T-helper 1 cell treated with Interleukin-12 subunit alpha and Interleukin-12 subunit beta and Interleukin-4 antibody, amounts not matched to agents 30 ng/mL and 1 ng/mL, for 36 hours (primary cell): ENCODE data around the gene MRPL24. TPM values are rescaled to one million over a fixed set of nuclear protein-coding genes. Genes with fewer than 3 reads are reported as not detected.
"Not testable (repeated sequence)": the region's sequence is repeated elsewhere in the genome, so short reads cannot be mapped to it uniquely, and the experiment has no call there.

Experiments used
- intact Hi-C: fragments of 100-400 bp; cut with micrococcal nuclease; formaldehyde crosslinking; loops from one replicate; pipeline ENCODE4 v1.15.1; 2024
- total RNA-seq: library from RNA; stranded (reverse); gene quantifications from 2 replicates; pipeline ENCODE4 v1.2.3, GENCODE V29; 2022

MRPL24 gene
- total RNA-seq, result 61.0 and 67.4 TPM in 2 replicates

DNA sequence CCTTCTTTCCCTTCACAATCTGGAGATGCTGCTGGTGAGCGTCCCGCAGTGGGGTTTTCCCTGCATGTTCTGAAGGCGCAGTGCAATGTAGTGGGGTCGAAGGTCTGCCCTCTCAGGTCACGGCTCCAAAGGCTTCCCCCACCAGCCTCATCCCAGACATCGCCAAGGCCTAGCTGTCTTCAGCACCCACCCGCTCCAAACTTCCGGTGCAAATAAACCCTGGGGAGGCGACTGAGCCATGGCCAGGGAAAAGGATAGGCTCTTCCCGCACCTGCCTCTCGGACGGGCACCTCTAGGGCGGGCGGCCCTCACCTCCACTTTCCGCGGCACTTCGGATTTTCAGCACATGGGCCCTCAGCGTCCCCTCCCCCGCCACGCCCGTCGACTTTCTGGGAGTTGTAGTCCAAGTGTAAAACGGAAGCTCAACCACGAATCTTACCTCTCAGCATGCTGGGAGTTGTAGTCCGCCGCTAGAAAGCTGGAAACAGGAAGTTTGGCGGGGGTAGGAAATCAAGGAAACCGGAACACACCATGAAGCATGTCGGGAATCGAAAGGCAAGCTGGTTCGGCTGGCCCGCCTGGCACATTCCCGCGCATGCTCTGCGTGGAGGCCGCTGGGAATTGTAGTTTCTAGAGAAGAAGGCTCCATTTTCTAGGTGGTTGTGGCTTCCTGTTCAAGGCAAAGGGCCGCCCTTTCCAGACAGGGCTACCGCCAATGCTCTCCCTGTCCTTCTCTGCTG is at the start of gene MRPL24:
Gene MRPL24 (minus strand): TSS at position 348 of the 740 bp plus-strand sequence. CDS start 2,384 bp downstream, outside the sequence.
- intact Hi-C loops, result loop anchor here (1.0 to 10.0 kb wide), 10 partner anchors 10 to 884 kb away; partner anchors contain the start of genes CCT3, GON4L, HDGF and ISG20L2

DNA sequence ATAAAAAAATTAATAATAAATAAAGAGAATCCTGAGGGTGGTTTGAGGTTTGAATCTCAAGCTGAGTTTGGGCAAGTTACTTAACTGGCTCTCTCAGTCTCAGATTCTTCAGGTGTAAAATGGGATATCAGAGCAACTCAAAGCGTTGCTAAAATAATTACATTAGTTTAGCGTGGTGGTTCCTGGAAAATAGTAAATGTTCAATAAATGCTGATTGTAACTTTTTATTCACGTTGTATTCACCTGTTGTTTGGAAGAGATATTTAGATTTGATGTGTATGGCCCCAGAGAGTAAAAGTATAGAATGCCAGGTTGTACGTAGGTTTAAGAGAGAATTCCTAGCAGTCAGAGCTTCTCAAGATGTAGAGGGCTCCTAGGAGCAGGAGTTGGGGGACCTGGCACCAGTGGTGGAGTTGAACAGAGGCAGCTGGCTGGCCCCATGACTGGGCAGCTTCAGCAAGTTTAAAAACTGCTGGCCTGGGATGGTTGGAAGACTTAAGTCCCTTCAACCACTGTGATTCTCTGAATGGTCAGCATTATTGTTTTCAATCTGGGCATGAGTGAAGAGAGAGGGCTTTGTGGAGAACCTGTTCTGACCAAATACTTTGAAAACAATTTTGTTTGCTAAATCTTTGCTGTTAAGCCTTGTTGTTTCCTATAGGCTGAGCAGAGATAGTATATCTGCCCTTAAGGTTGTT is 48.9 kb upstream of the MRPL24 start:
- intact Hi-C loops, result no loop called here

DNA sequence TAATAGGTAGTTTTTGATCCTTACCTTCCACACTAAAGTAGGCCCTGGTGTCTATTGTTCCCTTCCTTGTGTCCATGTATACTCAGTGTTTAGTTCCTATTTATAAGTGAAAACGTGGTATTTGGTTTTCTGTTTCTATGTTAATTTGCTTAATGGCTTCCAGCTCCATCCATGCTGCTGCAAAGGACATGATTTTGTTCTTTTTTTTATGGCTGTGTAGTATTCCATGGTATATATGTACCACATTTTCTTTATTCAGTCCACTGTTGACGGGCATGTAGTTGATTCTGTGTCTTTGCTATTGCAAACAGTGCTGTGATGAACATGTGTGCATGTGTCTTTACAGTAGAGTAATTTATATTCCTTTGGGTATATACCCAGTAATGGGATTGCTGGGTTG is 47.2 kb upstream of the MRPL24 start:
- intact Hi-C loops, result no loop called here

DNA sequence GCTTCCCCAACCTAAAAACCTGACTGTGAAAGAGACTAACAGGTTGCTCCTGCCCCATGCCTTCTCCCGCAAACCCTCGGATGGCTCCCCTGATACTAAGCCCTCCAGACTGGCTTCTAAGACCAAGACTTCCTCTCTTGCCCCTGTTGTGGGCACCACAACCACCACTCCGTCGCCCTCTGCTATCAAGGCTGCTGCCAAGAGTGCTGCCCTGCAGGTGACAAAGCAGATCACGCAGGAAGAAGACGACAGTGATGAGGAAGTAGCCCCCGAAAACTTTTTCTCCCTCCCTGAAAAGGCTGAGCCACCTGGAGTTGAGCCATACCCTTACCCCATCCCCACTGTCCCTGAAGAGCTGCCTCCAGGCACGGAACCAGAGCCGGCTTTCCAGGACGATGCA is 45.8 kb upstream of the MRPL24 start:
- intact Hi-C loops, result no loop called here

DNA sequence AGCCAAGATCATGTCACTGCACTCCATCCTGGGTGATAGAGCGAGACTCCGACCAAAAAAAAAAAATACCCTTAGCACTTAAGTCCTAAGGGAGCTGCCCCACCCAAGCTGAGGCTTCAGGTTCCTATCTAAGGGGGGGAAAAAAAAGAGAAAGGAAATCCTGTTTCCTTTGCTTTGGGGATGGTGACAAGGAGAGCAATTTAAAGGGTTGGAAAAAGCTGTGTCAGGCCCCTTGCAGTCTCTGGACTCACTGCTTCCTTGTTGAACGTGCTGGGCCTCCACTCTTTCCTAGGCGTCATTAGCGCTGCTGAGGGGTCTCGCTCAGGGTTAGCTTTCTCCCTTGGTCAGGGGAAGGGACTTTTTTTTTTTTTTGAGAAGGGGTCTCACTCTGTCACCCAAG is 44.6 kb upstream of the MRPL24 start:
- intact Hi-C loops, result no loop called here

DNA sequence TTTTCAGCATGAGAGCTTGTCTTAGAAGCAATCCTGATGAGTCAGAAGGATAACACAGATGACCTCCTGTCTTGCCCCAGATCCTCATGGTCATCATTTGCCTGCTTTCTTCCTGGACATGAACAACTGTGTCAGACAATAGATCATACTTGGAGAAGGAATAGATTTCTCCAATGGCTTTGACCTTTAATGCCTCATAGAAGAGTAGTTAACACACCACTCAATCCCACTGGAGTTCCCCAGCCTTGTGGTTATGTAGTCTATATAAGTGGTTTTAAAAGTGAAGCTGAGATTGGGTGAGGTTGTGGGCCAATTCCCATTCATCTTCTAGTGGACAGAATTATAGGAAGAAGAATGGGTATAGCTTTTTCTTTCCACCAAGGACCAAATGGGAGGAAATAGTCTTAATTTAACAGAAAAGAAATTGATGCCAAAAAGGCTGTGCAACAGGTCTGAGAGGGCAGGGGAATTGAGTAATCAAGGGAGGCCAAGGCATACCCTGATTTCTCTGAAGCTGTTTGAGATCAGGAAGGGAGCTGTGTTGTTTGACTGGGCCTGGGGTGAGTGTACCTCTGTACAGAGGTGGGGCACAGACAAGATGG is 40.8 kb upstream of the MRPL24 start:
- intact Hi-C loops, result no loop called here

DNA sequence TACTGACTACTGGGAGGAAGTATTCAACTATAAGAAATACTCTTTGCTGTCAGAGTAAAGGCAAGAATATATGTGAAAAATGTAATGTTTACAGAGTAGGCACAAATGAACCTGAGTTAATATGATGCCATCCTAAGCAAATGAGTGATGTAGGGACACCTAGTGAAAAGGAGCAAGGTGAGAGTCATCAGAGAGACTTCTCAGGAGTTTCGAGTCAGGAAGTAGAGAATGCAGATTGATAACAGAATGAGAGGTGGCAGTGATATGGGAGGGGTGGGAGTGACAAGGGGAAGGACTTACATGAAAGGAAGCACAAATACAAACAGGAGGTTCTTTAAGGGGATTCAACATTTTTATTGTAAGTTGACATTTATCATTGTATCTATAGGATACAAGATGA is 36.7 kb upstream of the MRPL24 start:
- intact Hi-C loops, result no loop called here

DNA sequence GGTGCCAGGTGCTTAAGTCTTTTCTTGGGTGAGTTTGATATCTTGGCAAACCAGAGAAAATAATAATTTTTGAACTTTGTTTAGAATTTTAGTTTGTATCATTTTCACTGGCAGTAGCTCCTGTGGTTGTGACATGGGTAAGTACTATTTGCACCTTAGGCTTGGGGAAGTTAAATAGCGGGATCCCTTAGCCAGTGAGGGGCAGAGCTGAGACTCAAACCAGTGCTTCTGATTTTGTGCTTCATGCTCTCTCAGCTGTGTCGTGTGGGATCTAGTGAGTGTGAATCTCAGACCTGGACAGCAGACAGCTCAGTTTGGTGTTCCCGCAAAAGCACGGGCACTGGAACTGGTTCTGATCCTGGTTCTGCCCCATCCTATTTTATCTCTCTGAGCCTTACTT is 36.1 kb upstream of the MRPL24 start:
- intact Hi-C loops, result no loop called here

DNA sequence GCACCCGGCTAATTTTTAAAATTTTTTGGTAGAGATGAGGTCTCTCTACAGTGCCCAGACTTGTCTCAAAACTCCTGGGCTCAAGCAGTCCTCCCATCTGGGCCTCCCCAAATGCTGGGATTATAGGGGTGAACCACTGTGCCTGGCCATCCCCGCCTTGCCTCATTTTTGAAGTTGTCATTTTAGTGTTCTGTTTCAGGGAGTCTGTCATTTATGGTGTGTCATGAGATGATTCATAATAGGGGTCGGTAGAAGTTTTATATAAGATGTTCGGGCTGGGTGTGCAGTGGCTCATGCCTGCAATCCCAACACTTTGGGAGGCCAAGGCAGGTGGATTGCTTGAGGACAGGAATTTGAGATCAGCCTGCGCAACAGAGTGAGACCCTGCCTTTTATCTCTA is 34.9 kb upstream of the MRPL24 start:
- intact Hi-C loops, result no loop called here

DNA sequence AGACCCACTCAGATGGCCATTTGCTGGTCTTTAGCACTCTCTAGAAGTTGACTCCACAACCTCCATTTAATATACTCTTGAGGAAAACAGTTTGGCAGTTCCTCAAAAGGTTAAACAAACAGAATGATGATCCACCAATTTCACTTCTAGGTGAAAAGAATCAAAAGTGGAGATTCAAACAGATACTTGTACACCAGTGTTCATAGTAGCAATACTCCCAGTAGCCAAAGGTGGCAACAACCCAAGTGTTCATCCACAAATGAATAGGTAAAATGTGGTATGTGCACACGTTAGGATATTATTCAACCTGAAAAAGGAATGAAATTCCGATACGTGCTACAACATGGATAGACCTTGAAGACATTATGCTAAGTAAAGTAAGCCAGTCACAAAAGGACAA is 32.7 kb upstream of the MRPL24 start:
- intact Hi-C loops, result no loop called here

DNA sequence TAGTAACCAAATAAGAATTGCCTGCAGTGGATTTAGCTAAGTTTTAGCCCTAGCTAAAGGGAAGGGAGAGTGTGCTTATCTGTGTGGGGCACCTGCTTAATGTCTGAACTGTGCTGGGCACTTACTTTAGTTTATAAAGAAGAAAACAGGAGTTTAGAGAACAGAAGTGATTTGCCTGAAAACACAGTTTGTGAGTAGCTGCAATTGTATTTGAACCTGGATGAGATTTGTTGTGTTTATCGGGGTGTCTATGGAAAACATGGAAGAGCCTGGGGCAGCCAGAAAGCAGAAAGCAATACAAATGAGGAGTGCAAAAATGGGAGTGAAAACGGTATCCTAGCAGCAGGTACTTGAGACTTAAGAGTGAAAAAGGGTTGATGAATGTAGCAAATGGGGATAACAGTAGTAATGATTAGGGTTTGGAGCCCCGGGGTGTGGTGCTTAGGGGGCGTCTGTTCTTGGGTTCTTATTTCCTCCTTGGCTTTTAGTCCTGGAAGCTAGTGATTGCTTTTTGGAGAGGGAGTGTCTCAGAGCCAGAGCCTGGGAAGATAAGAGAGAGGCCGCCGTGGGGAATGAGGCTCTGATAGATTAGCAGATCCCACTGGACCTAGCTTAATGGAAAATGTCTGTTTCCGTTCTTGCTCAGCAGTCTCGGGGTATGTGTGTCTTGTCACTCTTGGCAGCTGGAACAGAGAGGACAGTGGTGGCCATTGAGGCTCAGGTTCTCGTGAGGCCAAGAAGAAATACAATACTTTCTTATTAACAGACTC is 32.0 kb upstream of the MRPL24 start:
- intact Hi-C loops, result no loop called here

DNA sequence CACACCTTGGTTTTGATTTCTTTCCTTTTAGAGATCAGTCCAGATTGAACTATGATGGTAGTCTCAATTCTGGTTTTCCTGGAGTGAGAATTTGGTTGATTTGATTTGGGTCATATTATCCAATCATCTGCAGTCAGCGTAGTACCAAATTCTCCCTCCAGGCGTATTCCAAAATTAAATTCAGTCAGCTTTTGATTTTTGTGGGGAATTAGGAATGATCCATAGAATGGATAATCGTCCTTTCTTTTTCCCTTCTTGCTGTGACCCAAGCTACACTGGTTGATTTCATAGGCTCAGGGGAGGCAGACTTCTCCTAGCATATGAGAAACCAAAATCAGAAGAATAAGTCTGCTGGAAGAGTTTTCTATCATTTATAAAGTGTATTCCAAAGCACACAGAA is 31.3 kb upstream of the MRPL24 start:
- intact Hi-C loops, result no loop called here

DNA sequence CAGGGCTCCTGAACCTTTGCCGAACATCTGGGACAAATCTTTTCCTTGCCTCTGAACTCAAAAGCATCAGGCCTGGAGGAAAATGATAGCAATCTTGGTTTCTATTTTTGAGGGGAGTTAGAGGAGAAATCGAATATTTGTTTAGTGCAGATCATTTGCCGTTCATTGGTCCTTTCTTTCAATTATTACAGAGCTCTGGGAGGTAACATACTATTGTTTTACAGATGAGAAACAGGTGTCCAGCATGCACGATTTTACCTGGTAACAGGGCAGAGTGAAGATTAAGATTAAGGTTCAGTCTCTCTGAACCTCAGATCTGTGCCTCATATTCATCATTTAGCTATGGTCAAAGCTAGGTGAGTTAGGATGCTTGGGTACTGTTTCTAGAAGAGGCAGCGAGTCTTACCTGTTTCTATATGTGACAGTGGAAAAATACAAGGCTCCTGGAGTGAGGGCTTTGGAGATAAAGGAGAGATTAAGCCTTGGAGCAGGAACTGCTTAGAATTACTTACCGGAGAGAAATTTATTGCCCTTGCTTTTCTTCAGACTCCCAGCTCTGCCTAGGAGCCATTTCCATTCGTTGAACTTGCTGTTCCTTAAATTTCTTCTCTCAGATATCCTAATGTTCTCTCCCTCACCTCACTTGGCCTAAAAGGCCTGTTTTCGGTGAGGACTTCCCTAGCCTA is 27.9 kb upstream of the MRPL24 start:
- intact Hi-C loops, result loop anchor here (1.0 kb wide), 1 partner anchor 144 kb away; no protein-coding TSS in a partner anchor

DNA sequence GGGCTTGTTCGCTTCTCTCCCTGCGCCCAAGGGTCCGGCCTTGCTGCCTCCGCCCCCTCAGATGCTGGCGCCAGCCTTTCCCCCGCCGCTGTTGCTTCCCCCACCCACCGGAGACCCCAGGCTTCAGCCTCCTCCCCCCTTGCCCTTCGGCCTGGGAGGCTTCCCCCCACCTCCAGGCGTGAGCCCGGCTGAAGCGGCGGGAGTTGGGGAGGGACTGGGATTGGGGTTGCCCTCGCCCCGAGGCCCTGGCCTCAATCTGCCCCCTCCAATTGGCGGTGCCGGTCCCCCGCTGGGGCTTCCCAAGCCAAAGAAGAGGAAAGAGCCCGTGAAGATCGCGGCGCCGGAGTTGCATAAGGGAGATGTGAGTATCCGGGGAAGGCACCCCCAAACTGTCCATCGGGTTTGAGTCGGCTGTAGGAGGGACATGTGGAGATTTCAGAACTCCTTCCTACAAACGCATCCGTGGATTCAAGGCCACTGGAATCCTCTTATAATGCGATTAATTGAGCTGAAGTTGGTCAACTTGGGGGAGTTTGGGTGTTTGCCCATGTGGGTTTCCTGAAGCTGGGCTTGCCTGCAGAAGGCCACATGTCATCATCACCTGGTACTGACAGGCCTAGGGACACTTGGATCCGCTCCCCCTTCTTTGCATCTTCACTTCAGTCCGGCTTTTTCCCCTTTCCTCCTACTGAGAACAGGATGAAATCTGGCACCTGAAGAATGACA is 27.2 kb upstream of the MRPL24 start:
- intact Hi-C loops, result loop anchor here (1.0 to 2.0 kb wide), 13 partner anchors 17 to 714 kb away; partner anchors contain the start of genes CCT3, ETV3, GPATCH4 and HDGF

DNA sequence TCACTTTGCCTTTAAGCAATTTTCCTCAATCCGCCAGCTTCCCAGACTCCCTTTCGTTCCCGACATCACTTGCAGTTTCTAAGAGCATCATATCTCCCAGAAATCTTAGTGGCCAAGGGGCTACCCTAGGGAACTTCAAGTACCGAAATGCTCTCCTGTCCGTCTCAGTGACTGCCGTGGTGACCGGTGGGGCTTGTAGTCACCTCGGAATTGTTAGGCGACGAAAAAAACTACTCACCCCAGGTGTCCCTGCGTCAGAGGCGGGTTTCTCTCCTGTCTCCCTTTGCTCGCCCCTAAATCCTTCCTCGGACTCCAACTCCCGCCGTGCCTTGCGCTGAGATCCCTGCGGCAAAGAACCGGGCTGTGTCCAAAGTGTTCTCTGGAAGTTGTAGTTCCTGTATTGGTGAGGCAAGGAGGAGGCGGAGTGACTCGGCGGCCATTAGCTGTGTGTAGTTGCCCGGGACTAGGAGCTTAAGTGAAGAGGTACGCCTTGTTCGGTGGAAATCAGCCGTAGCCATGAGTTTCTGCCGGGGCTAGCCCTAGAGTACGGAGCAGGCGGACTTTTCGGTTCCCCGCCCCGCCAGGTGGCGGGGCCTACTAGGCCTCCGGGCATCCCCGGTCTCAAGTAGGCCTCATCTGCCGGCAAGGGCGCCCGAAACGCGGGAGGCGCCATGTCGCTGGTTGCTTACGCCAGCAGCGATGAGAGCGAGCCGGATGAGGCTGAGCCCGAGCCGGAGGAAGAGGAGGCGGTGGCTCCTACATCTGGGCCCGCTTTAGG is 26.4 kb upstream of the MRPL24 start, which contains the start of gene PRCC:
Gene PRCC (plus strand): TSS at position 435 of the 778 bp plus-strand sequence. CDS start 237 bp downstream, at position 672.
- intact Hi-C loops, result loop anchor here (1.0 to 2.0 kb wide), 12 partner anchors 16 to 713 kb away; partner anchors contain the start of genes CCT3, ETV3, GPATCH4 and HDGF

DNA sequence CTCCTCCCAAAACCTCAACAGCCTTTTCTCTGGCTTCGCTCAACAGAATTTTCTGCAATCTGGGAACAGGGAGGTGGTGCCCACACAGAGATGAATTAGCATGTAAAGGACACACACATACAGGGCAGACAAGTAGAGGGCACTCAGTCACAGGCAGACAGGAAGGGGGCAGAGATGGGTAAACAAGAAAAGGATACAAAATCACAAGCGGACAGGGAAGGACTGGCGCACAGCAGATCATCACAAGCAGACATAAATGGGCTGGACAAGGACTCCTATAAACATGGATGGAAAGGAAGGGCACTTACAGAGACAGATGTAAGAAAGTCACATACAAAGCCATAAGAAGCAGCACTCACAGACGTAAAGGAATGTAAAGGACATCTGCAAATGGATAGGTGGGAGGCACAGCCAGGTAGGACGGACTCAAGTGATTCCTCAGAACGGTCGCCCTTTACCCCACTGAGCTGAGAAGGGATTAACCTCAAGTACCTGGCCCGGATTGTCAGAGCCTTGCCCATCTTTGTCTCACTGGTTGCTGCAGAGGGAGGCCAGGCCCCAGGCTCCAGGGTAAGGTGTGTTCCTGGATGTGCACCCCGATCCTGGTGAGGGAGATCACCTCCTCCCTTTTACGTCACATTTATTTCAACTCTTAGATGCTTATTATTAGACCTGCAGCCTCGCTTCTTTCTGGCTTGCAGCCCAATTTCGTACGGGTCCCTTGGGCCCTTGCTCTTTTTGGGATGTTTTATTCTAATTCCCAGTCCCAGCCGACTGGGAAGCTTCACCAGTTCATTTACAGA is 25.6 kb upstream of the MRPL24 start:
- intact Hi-C loops, result loop anchor here (1.0 to 2.0 kb wide), 12 partner anchors 15 to 712 kb away; partner anchors contain the start of genes CCT3, ETV3, GPATCH4 and HDGF

DNA sequence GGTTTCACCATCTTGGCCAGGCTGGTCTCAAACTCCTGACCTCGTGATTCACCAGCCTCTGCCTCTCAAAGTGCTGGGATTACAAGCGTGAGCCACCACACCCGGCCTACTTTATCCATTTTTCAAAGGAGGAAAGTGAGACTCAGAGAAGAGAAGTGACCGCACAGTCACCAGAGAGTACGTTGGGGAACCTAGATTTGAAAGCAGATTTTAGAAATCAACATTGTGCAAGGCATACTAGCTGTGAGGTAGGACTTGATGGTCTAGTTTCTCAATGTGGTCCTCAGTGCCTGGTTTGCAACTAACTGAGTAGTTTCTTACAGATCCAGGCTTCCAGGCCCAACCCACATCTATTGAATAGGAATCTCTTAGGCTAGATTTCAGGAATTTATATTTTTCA is 24.8 kb upstream of the MRPL24 start:
- intact Hi-C loops, result loop anchor here (2.0 kb wide), 2 partner anchors 77 to 309 kb away; no protein-coding TSS in a partner anchor

DNA sequence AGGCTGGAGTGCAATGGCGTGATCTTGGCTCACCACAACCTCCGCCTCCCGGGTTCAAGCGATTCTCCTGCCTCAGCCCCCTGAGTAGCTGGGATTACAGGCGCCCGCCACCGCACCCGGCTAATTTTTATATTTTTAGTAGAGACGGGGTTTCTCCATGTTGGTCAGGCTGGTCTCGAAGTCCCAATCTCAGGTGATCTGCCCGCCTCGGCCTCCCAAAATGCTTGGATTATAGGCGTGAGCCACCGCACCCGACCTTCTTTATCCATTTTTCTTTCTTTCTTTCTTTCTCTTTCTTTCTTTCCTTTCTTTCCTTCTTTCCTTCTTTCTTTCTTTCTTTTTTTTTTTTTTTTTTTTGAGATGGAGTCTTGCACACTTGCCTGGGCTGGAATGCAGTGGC is 24.2 kb upstream of the MRPL24 start:
- intact Hi-C loops, result not testable (repeated sequence)
